Measurements from ENCODE around the gene CLEC18C. TPM values are rescaled to one million over a fixed set of nuclear protein-coding genes. Genes with fewer than 3 reads are reported as not detected.
A peak's percentile ranks its signal among the peaks of the same experiment; 100 is the strongest.

CLEC18C gene
- total and polyA plus RNA-seq, 12 donors, result 0.09 to 0.37 (median 0.20) TPM; not detected in 5

DNA sequence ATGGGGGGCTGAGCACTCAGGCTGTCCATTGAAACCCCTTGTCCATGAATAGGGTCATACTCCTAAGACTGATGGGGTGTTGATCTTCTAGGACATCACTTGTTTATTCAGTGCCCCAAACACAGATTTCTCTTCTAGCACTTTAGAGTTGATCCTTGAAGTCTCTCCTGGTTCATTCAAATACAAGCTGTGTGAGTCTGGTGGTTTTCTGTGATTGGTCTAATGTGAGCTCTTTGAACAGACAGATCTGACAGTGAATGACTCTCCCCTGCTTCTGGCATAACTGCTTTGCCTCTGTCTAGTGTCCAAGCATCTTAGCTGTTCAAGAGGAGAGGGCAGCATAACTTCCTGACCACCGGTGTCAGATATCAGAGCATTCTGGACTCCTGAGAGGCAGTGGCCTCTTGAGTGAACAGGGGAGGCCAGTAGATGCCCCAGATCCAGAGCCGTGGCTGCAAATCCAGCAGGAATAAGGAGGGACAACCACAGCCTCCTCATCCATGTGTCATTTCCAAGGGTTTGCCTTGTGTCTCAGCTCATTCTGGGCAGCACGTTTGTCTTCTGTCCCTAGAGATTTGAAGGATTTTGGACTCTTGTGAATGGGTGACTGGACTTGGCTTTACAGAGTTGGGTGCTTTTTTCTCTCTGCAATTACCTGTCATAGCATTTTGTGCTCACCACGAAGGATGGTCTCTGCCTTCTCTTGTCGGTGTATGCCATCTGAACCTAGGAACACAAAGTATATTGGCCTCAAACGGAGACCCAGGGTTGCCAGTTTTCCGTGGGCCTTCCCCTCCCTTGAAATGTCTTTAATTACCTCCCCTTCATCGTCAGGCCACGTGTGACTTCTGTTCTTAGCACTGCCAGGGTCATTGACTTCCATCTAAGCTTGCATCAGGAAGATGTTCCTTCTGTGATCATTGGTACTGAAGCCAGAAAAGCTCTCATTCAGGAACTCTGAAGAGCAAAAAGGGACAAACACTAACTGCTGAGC is 13.9 kb upstream of the CLEC18C start:
- H3K27me3 ChIP-seq, result no peaks in the 10 kb centered on the region
- H3K9me3 ChIP-seq, result no peaks in the 10 kb centered on the region
- H3K4me3 ChIP-seq, result no peak overlapping the region
- intact Hi-C loops (cut with DNase I), result loop anchor here in 6 of 10 donors (10.0 kb wide), 3 partner anchors 95 to 495 kb away; partner anchors contain the start of gene EXOSC6 (in 3 of the 6)
- DNase-seq (peak in 1 of 2 donors; percentile 3), ATAC-seq (no peak)
- TF ChIP-seq, protein P1, sequence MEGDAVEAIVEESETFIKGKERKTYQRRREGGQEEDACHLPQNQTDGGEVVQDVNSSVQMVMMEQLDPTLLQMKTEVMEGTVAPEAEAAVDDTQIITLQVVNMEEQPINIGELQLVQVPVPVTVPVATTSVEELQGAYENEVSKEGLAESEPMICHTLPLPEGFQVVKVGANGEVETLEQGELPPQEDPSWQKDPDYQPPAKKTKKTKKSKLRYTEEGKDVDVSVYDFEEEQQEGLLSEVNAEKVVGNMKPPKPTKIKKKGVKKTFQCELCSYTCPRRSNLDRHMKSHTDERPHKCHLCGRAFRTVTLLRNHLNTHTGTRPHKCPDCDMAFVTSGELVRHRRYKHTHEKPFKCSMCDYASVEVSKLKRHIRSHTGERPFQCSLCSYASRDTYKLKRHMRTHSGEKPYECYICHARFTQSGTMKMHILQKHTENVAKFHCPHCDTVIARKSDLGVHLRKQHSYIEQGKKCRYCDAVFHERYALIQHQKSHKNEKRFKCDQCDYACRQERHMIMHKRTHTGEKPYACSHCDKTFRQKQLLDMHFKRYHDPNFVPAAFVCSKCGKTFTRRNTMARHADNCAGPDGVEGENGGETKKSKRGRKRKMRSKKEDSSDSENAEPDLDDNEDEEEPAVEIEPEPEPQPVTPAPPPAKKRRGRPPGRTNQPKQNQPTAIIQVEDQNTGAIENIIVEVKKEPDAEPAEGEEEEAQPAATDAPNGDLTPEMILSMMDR (IDR thresholded peaks at IDR 0.05), result no peak
- WGBS, 2 donors, result 67% methylated on average over 9 of the region's 9 CpGs
- peaks cover 3 to 88% (median 48%) of the 10 kb centered on the region in 9 donors for H3K36me3 ChIP-seq
- no peaks in the 10 kb centered on the region for H3K4me1 ChIP-seq
- H3K27ac ChIP-seq, result no peak overlapping the region

DNA sequence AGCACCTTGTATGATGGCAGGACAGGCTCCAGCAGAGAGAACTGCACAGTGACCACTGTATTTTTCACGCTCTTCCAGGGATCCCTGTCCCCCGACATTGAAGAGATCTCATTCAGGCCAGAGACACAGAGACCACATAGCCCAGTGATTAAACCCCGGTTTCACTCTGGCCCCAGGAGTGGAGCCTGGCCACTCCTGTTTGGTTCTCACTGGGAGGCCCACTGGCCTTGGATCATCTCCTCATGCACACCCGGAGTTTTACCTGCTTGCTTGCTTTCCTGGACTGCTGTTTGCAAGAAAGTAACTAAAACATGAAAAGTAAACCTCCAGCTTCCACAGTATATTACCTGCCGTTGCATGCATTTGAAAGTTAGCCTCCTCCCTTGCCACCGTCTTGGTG is 13.2 kb upstream of the CLEC18C start:
- peaks cover 3 to 81% (median 42%) of the 10 kb centered on the region in 9 donors for H3K36me3 ChIP-seq
- no peak overlapping the region for H3K27ac ChIP-seq
- no peak overlapping the region for H3K4me3 ChIP-seq
- TF ChIP-seq, protein P1 (IDR thresholded peaks at IDR 0.05), result no peak
- H3K9me3 ChIP-seq, result no peaks in the 10 kb centered on the region
- intact Hi-C loops (cut with DNase I), result loop anchor here in 4 of 10 donors (10.0 kb wide), 3 partner anchors 94 to 494 kb away; partner anchors contain the start of gene EXOSC6 (in 2 of the 4)
- DNase-seq (peak in 1 of 2 donors; percentile 2), ATAC-seq (no peak)
- H3K4me1 ChIP-seq, result peaks cover 0 to 4% (median 0%) of the 10 kb centered on the region in 9 donors
- 93% methylated on average over 6 of the region's 6 CpGs for WGBS, 2 donors
- no peaks in the 10 kb centered on the region for H3K27me3 ChIP-seq

DNA sequence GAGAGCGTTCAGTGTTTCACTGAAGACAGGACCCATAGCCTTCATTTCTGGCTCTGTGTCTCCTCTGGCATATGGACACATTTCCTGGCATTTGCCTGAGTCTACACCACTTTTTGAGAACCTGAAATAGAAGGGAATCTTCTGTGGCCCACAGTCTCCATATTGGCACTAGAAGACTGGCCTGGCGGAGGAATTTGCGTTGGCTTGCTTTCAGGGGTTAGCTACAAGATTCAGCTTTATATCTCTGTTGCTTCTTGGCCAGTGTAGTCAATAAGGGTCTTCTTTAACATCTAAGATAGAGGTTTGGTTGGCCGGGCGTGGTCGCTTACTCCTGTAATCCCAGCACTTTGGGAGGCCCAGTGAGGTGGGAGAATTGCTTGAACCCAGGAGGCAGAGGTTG is 12.8 kb upstream of the CLEC18C start:
- intact Hi-C loops (cut with DNase I), result loop anchor here in 4 of 10 donors (10.0 kb wide), 3 partner anchors 94 to 494 kb away; partner anchors contain the start of gene EXOSC6 (in 2 of the 4)
- TF ChIP-seq, protein P1 (IDR thresholded peaks at IDR 0.05), result no peak
- no peaks in the 10 kb centered on the region for H3K27me3 ChIP-seq
- 95 to 97% methylated on average over 6 of the region's 6 CpGs for WGBS, 2 donors
- DNase-seq, result peak in 1 of 2 donors; percentile 3
- no peak overlapping the region for H3K4me3 ChIP-seq
- no peaks in the 10 kb centered on the region for H3K9me3 ChIP-seq
- no peak for ATAC-seq
- peaks cover 3 to 76% (median 39%) of the 10 kb centered on the region in 9 donors for H3K36me3 ChIP-seq
- no peak overlapping the region for H3K27ac ChIP-seq
- H3K4me1 ChIP-seq, result peaks cover 0 to 4% (median 0%) of the 10 kb centered on the region in 9 donors

DNA sequence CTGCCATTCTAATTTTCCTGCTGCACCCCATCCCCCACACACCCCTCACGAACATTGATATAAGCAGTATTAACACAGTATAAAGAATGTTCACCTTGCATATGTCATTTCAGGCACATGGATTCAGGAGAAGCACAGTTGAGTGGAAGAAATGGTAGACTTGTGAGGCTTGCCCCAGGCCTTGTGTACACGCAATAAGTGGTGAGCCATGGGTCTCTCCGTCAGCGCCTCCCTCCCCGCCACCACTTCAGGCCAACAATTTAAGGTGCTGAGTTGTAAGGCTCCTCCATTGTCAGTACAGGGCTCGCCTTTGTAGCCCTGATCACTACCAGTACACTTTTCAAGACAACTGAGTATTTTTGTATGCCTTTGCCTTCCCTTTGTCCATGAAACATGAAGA is 12.2 kb upstream of the CLEC18C start:
- intact Hi-C loops (cut with DNase I), result loop anchor here in 4 of 10 donors (10.0 kb wide), 3 partner anchors 93 to 493 kb away; partner anchors contain the start of gene EXOSC6 (in 2 of the 4)
- ATAC-seq (no peak), DNase-seq (peak in 1 of 2 donors; percentile 1)
- no peaks in the 10 kb centered on the region for H3K27me3 ChIP-seq
- 83 to 93% methylated on average over 6 of the region's 6 CpGs for WGBS, 2 donors
- peaks cover 2 to 71% (median 34%) of the 10 kb centered on the region in 9 donors for H3K36me3 ChIP-seq
- peaks cover 0 to 4% (median 0%) of the 10 kb centered on the region in 9 donors for H3K4me1 ChIP-seq
- TF ChIP-seq, protein P1 (IDR thresholded peaks at IDR 0.05), result no peak
- no peak overlapping the region for H3K4me3 ChIP-seq
- H3K27ac ChIP-seq, result no peak overlapping the region
- H3K9me3 ChIP-seq, result no peaks in the 10 kb centered on the region
